ENCODE results near the gene CTSL. TPM values are rescaled to one million over a fixed set of nuclear protein-coding genes. Genes with fewer than 3 reads are reported as not detected.
"Not testable (repeated sequence)": the region's sequence is repeated elsewhere in the genome, so short reads cannot be mapped to it uniquely, and the experiment has no call there.

Gene CTSL
- total and polyA plus RNA-seq, 4 experiments from 2014 or later = 7.3 to 71.4 (median 40.2) TPM

GRCh38 chr9:87748881-87749280 is 23.0 kb downstream of the CTSL start:
- Histone ChIP-seq H3K9me3 (ENCODE audit: control insufficient read depth in 1 of 2, low read length in 2 of 2) (no peaks in the 10 kb centered on the region), H3K4me3 (ENCODE audit: low read length in 2 of 2) (no peak overlapping the region), H3K27ac (ENCODE audit: low read depth, low read length) (no peak overlapping the region), H3K36me3 (ENCODE audit: insufficient read depth, low read length) (no peaks in the 10 kb centered on the region), H3K4me1 (ENCODE audit: insufficient read depth, low read length) (no peaks in the 10 kb centered on the region), H3K27me3 (ENCODE audit: insufficient read depth, low read length) (no peaks in the 10 kb centered on the region)
- Mint-ChIP-seq H3K9me3 (peaks cover 0 to 15% (median 6%) of the 10 kb centered on the region in 8 donors), H3K4me3 (no peak overlapping the region), H3K27me3 (peaks cover 8 to 10% of the 10 kb centered on the region in 2 donors), H3K27ac (no peak overlapping the region), H3K36me3 (no peaks in the 10 kb centered on the region), H3K4me1 (no peaks in the 10 kb centered on the region)
- DNase-seq = no peak
- CTCF ChIA-PET (ENCODE audit: partially characterized antibody) = no interaction called here
- intact Hi-C loops (cut with micrococcal nuclease) = no loop called here
- POLR2A ChIA-PET (ENCODE audit: partially characterized antibody) = no interaction called here

- intact Hi-C loops (cut with micrococcal nuclease) = no loop called here
- no peaks in the 10 kb centered on the region for H3K9me3 ChIP-seq (ENCODE audit: control insufficient read depth in 1 of 2, low read length in 2 of 2)
- Mint-ChIP-seq H3K4me3 (no peak overlapping the region), H3K27ac (no peak overlapping the region), H3K36me3 (no peaks in the 10 kb centered on the region), H3K9me3 (peaks cover 0 to 9% (median 4%) of the 10 kb centered on the region in 8 donors), H3K4me1 (no peaks in the 10 kb centered on the region), H3K27me3 (peaks cover 8 to 10% of the 10 kb centered on the region in 2 donors)
- no peaks in the 10 kb centered on the region for H3K27me3 ChIP-seq (ENCODE audit: insufficient read depth, low read length)
- POLR2A ChIA-PET (ENCODE audit: partially characterized antibody) = no interaction called here
- CTCF ChIA-PET (ENCODE audit: partially characterized antibody) = no interaction called here
- H3K36me3 ChIP-seq (ENCODE audit: insufficient read depth, low read length) = no peaks in the 10 kb centered on the region
- no peak overlapping the region for H3K4me3 ChIP-seq (ENCODE audit: low read length in 2 of 2)
- DNase-seq = no peak
- no peak overlapping the region for H3K27ac ChIP-seq (ENCODE audit: low read depth, low read length)
- no peaks in the 10 kb centered on the region for H3K4me1 ChIP-seq (ENCODE audit: insufficient read depth, low read length)
Observed at GRCh38 chr9:87749335-87750035, 23.6 kb downstream of the CTSL start.

- Mint-ChIP-seq H3K27ac (no peak overlapping the region), H3K36me3 (no peaks in the 10 kb centered on the region), H3K4me3 (no peak overlapping the region), H3K4me1 (no peaks in the 10 kb centered on the region), H3K27me3 (peaks cover 8 to 10% of the 10 kb centered on the region in 2 donors), H3K9me3 (peaks cover 0 to 13% (median 5%) of the 10 kb centered on the region in 8 donors)
- H3K27me3 ChIP-seq (ENCODE audit: insufficient read depth, low read length) = no peaks in the 10 kb centered on the region
- H3K4me1 ChIP-seq (ENCODE audit: insufficient read depth, low read length) = no peaks in the 10 kb centered on the region
- H3K36me3 ChIP-seq (ENCODE audit: insufficient read depth, low read length) = no peaks in the 10 kb centered on the region
- no peak for DNase-seq
- no peaks in the 10 kb centered on the region for H3K9me3 ChIP-seq (ENCODE audit: control insufficient read depth in 1 of 2, low read length in 2 of 2)
- no peak overlapping the region for H3K4me3 ChIP-seq (ENCODE audit: low read length in 2 of 2)
- intact Hi-C loops (cut with micrococcal nuclease) = no loop called here
- ChIA-PET POLR2A (ENCODE audit: partially characterized antibody) (no interaction called here), CTCF (ENCODE audit: partially characterized antibody) (no interaction called here)
- no peak overlapping the region for H3K27ac ChIP-seq (ENCODE audit: low read depth, low read length)
Observed at GRCh38 chr9:87750726-87751125, 24.8 kb downstream of the CTSL start.

GRCh38 chr9:87751423-87751822 is 25.5 kb downstream of the CTSL start:
- DNase-seq = no peak
- H3K4me3 Mint-ChIP-seq = no peak overlapping the region
- ChIA-PET POLR2A (ENCODE audit: partially characterized antibody) (no interaction called here), CTCF (ENCODE audit: partially characterized antibody) (no interaction called here)
- peaks cover 0 to 13% (median 5%) of the 10 kb centered on the region in 8 donors for H3K9me3 Mint-ChIP-seq
- intact Hi-C loops (cut with micrococcal nuclease) = no loop called here
- no peaks in the 10 kb centered on the region for H3K9me3 ChIP-seq (ENCODE audit: control insufficient read depth in 1 of 2, low read length in 2 of 2)
- H3K27ac Mint-ChIP-seq = no peak overlapping the region
- no peak overlapping the region for H3K4me3 ChIP-seq (ENCODE audit: low read length in 2 of 2)
- H3K27me3 Mint-ChIP-seq = peaks cover 8 to 10% of the 10 kb centered on the region in 2 donors
- no peaks in the 10 kb centered on the region for H3K27me3 ChIP-seq (ENCODE audit: insufficient read depth, low read length)
- H3K4me1 ChIP-seq (ENCODE audit: insufficient read depth, low read length) = no peaks in the 10 kb centered on the region
- no peak overlapping the region for H3K27ac ChIP-seq (ENCODE audit: low read depth, low read length)
- H3K4me1 Mint-ChIP-seq = no peaks in the 10 kb centered on the region
- H3K36me3 ChIP-seq (ENCODE audit: insufficient read depth, low read length) = no peaks in the 10 kb centered on the region
- no peaks in the 10 kb centered on the region for H3K36me3 Mint-ChIP-seq

GRCh38 chr9:87751868-87752267 is 25.9 kb downstream of the CTSL start:
- CTCF ChIA-PET (ENCODE audit: partially characterized antibody) = no interaction called here
- no peaks in the 10 kb centered on the region for H3K4me1 Mint-ChIP-seq
- no peak overlapping the region for H3K27ac ChIP-seq (ENCODE audit: low read depth, low read length)
- no peaks in the 10 kb centered on the region for H3K9me3 ChIP-seq (ENCODE audit: control insufficient read depth in 1 of 2, low read length in 2 of 2)
- peaks cover 0 to 13% (median 5%) of the 10 kb centered on the region in 8 donors for H3K9me3 Mint-ChIP-seq
- no peaks in the 10 kb centered on the region for H3K36me3 ChIP-seq (ENCODE audit: insufficient read depth, low read length)
- POLR2A ChIA-PET (ENCODE audit: partially characterized antibody) = no interaction called here
- peaks cover 8 to 10% of the 10 kb centered on the region in 2 donors for H3K27me3 Mint-ChIP-seq
- H3K36me3 Mint-ChIP-seq = no peaks in the 10 kb centered on the region
- no peak overlapping the region for H3K4me3 Mint-ChIP-seq
- no peak for DNase-seq
- H3K27me3 ChIP-seq (ENCODE audit: insufficient read depth, low read length) = no peaks in the 10 kb centered on the region
- intact Hi-C loops (cut with micrococcal nuclease) = no loop called here
- H3K4me1 ChIP-seq (ENCODE audit: insufficient read depth, low read length) = no peaks in the 10 kb centered on the region
- H3K4me3 ChIP-seq (ENCODE audit: low read length in 2 of 2) = no peak overlapping the region
- H3K27ac Mint-ChIP-seq = no peak overlapping the region

GRCh38 chr9:87753313-87753712 is 27.4 kb downstream of the CTSL start:
- no peak overlapping the region for H3K27ac Mint-ChIP-seq
- no peak overlapping the region for H3K27ac ChIP-seq (ENCODE audit: low read depth, low read length)
- H3K4me1 ChIP-seq (ENCODE audit: insufficient read depth, low read length) = no peaks in the 10 kb centered on the region
- peaks cover 5 to 10% of the 10 kb centered on the region in 2 donors for H3K27me3 Mint-ChIP-seq
- DNase-seq = no peak
- H3K27me3 ChIP-seq (ENCODE audit: insufficient read depth, low read length) = no peaks in the 10 kb centered on the region
- no peak overlapping the region for H3K4me3 ChIP-seq (ENCODE audit: low read length in 2 of 2)
- H3K4me3 Mint-ChIP-seq = no peak overlapping the region
- peaks cover 0 to 13% (median 5%) of the 10 kb centered on the region in 8 donors for H3K9me3 Mint-ChIP-seq
- ChIA-PET CTCF (ENCODE audit: partially characterized antibody) (no interaction called here), POLR2A (ENCODE audit: partially characterized antibody) (no interaction called here)
- intact Hi-C loops (cut with micrococcal nuclease) = no loop called here
- H3K36me3 Mint-ChIP-seq = no peaks in the 10 kb centered on the region
- no peaks in the 10 kb centered on the region for H3K9me3 ChIP-seq (ENCODE audit: control insufficient read depth in 1 of 2, low read length in 2 of 2)
- no peaks in the 10 kb centered on the region for H3K36me3 ChIP-seq (ENCODE audit: insufficient read depth, low read length)
- no peaks in the 10 kb centered on the region for H3K4me1 Mint-ChIP-seq

- H3K4me1 ChIP-seq (ENCODE audit: insufficient read depth, low read length); H3K4me1 Mint-ChIP-seq; H3K27ac Mint-ChIP-seq; H3K27me3 Mint-ChIP-seq; intact Hi-C loops (cut with micrococcal nuclease); H3K27ac ChIP-seq (ENCODE audit: low read depth, low read length); H3K9me3 ChIP-seq (ENCODE audit: control insufficient read depth in 1 of 2, low read length in 2 of 2); H3K4me3 ChIP-seq (ENCODE audit: low read length in 2 of 2); H3K36me3 Mint-ChIP-seq; H3K27me3 ChIP-seq (ENCODE audit: insufficient read depth, low read length); H3K4me3 Mint-ChIP-seq; H3K36me3 ChIP-seq (ENCODE audit: insufficient read depth, low read length); CTCF ChIA-PET (ENCODE audit: partially characterized antibody); DNase-seq; POLR2A ChIA-PET (ENCODE audit: partially characterized antibody): not testable (repeated sequence)
- peaks cover 0 to 13% (median 5%) of the 10 kb centered on the region in 8 donors for H3K9me3 Mint-ChIP-seq
Observed at GRCh38 chr9:87758330-87758729, 32.4 kb downstream of the CTSL start.

- H3K4me3 ChIP-seq (ENCODE audit: low read length in 2 of 2); H3K9me3 Mint-ChIP-seq; H3K4me1 ChIP-seq (ENCODE audit: insufficient read depth, low read length); CTCF ChIA-PET (ENCODE audit: partially characterized antibody); H3K27me3 Mint-ChIP-seq; POLR2A ChIA-PET (ENCODE audit: partially characterized antibody); H3K4me3 Mint-ChIP-seq; intact Hi-C loops (cut with micrococcal nuclease); H3K36me3 ChIP-seq (ENCODE audit: insufficient read depth, low read length); H3K36me3 Mint-ChIP-seq; H3K9me3 ChIP-seq (ENCODE audit: control insufficient read depth in 1 of 2, low read length in 2 of 2); H3K27ac Mint-ChIP-seq; DNase-seq; H3K4me1 Mint-ChIP-seq; H3K27ac ChIP-seq (ENCODE audit: low read depth, low read length); H3K27me3 ChIP-seq (ENCODE audit: insufficient read depth, low read length): not testable (repeated sequence)
Observed at GRCh38 chr9:87759980-87760379, 34.1 kb downstream of the CTSL start.
